H1 (cell line): ENCODE data around the gene FA2H. TPM values are rescaled to one million over a fixed set of nuclear protein-coding genes. Genes with fewer than 3 reads are reported as not detected.

Source experiments
- CTCF ChIA-PET: fragments of 300-600 bp; sonication (Branson Sonifier 250); formaldehyde crosslinking; loops from one replicate; lab custom pipeline; 2021; ENCODE audit not compliant: partially characterized antibody; lab: Charles Lee
- POLR2A ChIA-PET: fragments of 300-600 bp; sonication (Branson Sonifier 250); formaldehyde crosslinking; loops from one replicate; lab custom pipeline; 2021; ENCODE audit warnings: inconsistent platforms; ENCODE audit not compliant: partially characterized antibody; lab: Charles Lee
- DNase-seq, 2 experiments: peaks; one replicate each; pipeline versions ENCODE4 v3.0.0 to v3.0.0-alpha.2; 2010 to 2022; ENCODE audit warnings: low spot score in 2 of 2, low read depth in 1 of 2, mixed read lengths in 1 of 2
- FAIRE-seq: peaks from 2 replicates; lab custom pipeline; 2011; peaks lifted over from hg19 to GRCh38; lab: Jason Lieb, UNC
- H2AFZ ChIP-seq: 2 replicates; pipeline ENCODE4 v1.8.1; 2012; ENCODE audit warnings: low read length, inconsistent platforms
- H2AK5ac ChIP-seq: 2 replicates; pipeline ENCODE4 v1.6.1; 2013; ENCODE audit warnings: low read depth, low read length
- H2BK120ac ChIP-seq: replicated peaks from 2 replicates; pipeline ENCODE3; 2013; ENCODE audit warnings: low read depth, low read length, inconsistent platforms
- H2BK12ac ChIP-seq: 2 replicates; pipeline ENCODE4 v1.6.1; 2013; ENCODE audit warnings: low read depth, low read length
- H2BK15ac ChIP-seq: 2 replicates; pipeline ENCODE4 v1.6.1; 2013; ENCODE audit warnings: low read length
- H2BK20ac ChIP-seq: 2 replicates; pipeline ENCODE4 v1.6.1; 2013; ENCODE audit warnings: low read length
- H2BK5ac ChIP-seq: 2 replicates; pipeline ENCODE4 v1.6.1; 2013; ENCODE audit warnings: low read depth, low read length
- H3K14ac ChIP-seq: 2 replicates; pipeline ENCODE4 v1.6.1; 2013; ENCODE audit warnings: inconsistent platforms; ENCODE audit not compliant: insufficient read length
- H3K18ac ChIP-seq: 2 replicates; pipeline ENCODE4 v1.6.1; 2013; ENCODE audit warnings: low read length; ENCODE audit errors: extremely low read depth
- H3K23ac ChIP-seq: 2 replicates; pipeline ENCODE4 v1.6.1; 2013; ENCODE audit warnings: inconsistent platforms; ENCODE audit not compliant: insufficient read length
- H3K23me2 ChIP-seq: 2 replicates; pipeline ENCODE4 v1.6.1; 2013; ENCODE audit warnings: low read depth, low read length
- H3K27ac ChIP-seq: 2 replicates; pipeline ENCODE4 v1.6.1; 2011; ENCODE audit warnings: low read depth, low read length, inconsistent platforms
- H3K27me3 ChIP-seq, 4 experiments: replicated peaks in 1 of 4; 1 replicate in 1 of 4; 2 replicates in 3 of 4; pipeline versions ENCODE4 v1.6.1 to v1.8.1; 2011 to 2013; ENCODE audit warnings: low read length in 3 of 4, mild to moderate bottlenecking in 3 of 4, inconsistent platforms in 2 of 4, mixed read lengths in 2 of 4, moderate library complexity in 1 of 4; ENCODE audit not compliant: control insufficient read depth in 3 of 4, insufficient read depth in 3 of 4; ENCODE audit errors: extremely low read depth in 1 of 4
- H3K36me3 ChIP-seq, 4 experiments: 2 replicates each; pipeline versions ENCODE4 v1.6.1 to v1.8.1; 2011 to 2013; ENCODE audit warnings: mild to moderate bottlenecking in 4 of 4, low read length in 3 of 4, moderate library complexity in 2 of 4, control low read depth in 1 of 4, inconsistent platforms in 1 of 4; ENCODE audit not compliant: insufficient read depth in 4 of 4, control insufficient read depth in 2 of 4
- H3K4ac ChIP-seq: replicated peaks from 2 replicates; pipeline ENCODE3; 2013; ENCODE audit warnings: low read length, low read depth, mixed read lengths, inconsistent platforms; ENCODE audit not compliant: insufficient read length
- H3K4me1 ChIP-seq, 4 experiments: replicated peaks in 1 of 4; 1 replicate in 1 of 4; 2 replicates in 3 of 4; pipeline versions ENCODE4 v1.6.1 to v1.8.1; 2011 to 2013; ENCODE audit warnings: low read length in 3 of 4, inconsistent platforms in 2 of 4, mixed read lengths in 1 of 4; ENCODE audit not compliant: insufficient read depth in 4 of 4, control insufficient read depth in 3 of 4
- H3K4me2 ChIP-seq, 2 experiments: 2 replicates each; pipeline versions ENCODE4 v1.6.1 to v1.8.1; 2011 to 2013; ENCODE audit warnings: low read depth in 2 of 2, low read length in 2 of 2, control low read depth in 1 of 2, inconsistent platforms in 1 of 2, mild to moderate bottlenecking in 1 of 2; ENCODE audit not compliant: insufficient read depth in 1 of 2
- H3K4me3 ChIP-seq, 4 experiments: fragments of 200-600, 300-600 bp in 1 of 4; sonication (generic), shearing (Covaris generic), sonication (Bioruptor Twin) in 1 of 4; 2 replicates each; pipeline versions ENCODE4 v1.5.1 to v1.8.1; 2011 to 2016; ENCODE audit warnings: low read length in 4 of 4, low read depth in 3 of 4, control low read depth in 2 of 4, inconsistent platforms in 2 of 4, mild to moderate bottlenecking in 2 of 4, mixed read lengths in 1 of 4, moderate library complexity in 1 of 4; ENCODE audit not compliant: insufficient read depth in 2 of 4; ENCODE audit errors: extremely low read depth in 1 of 4
- H3K56ac ChIP-seq: replicated peaks from 2 replicates; pipeline ENCODE3; 2013; ENCODE audit warnings: low read depth, mild to moderate bottlenecking, mixed read lengths, low read length, inconsistent platforms; ENCODE audit not compliant: insufficient read length
- H3K79me1 ChIP-seq: 2 replicates; pipeline ENCODE4 v1.6.1; 2013; ENCODE audit warnings: low read depth, low read length, control low read depth
- H3K79me2 ChIP-seq, 2 experiments: 2 replicates each; pipeline versions ENCODE4 v1.6.1 to v1.8.1; 2012 to 2013; ENCODE audit warnings: low read length in 2 of 2, mild to moderate bottlenecking in 2 of 2, inconsistent platforms in 1 of 2; ENCODE audit not compliant: insufficient read depth in 2 of 2, control insufficient read depth in 1 of 2
- H3K9ac ChIP-seq, 4 experiments: replicated peaks in 1 of 4; 1 replicate in 1 of 4; 2 replicates in 3 of 4; pipeline versions ENCODE4 v1.6.1 to v1.8.1; 2011 to 2013; ENCODE audit warnings: low read depth in 3 of 4, low read length in 3 of 4, control low read depth in 2 of 4, mild to moderate bottlenecking in 2 of 4, moderate library complexity in 2 of 4, inconsistent platforms in 1 of 4; ENCODE audit errors: extremely low read depth in 1 of 4
- H3K9me3 ChIP-seq, 2 experiments: 2 replicates each; pipeline versions ENCODE4 v1.6.1 to v1.8.1; 2012 to 2013; ENCODE audit warnings: mild to moderate bottlenecking in 2 of 2, moderate library complexity in 2 of 2, control low read depth in 1 of 2, inconsistent platforms in 1 of 2, low read depth in 1 of 2, low read length in 1 of 2, mixed read lengths in 1 of 2; ENCODE audit not compliant: insufficient read depth in 2 of 2
- H4K20me1 ChIP-seq, 2 experiments: replicated peaks in 1 of 2; 2 replicates each; pipeline versions ENCODE3 to v1.8.1; 2011 to 2013; ENCODE audit warnings: inconsistent platforms in 2 of 2, low read length in 2 of 2, mild to moderate bottlenecking in 1 of 2; ENCODE audit not compliant: insufficient read depth in 2 of 2, control insufficient read depth in 1 of 2
- H4K5ac ChIP-seq: 2 replicates; pipeline ENCODE4 v1.6.1; 2013; ENCODE audit warnings: low read length, low read depth, mixed read lengths, inconsistent platforms; ENCODE audit not compliant: insufficient read length
- H4K8ac ChIP-seq: 2 replicates; pipeline ENCODE4 v1.8.0; 2013; ENCODE audit warnings: mild to moderate bottlenecking, moderate library complexity, low read length, inconsistent platforms; ENCODE audit not compliant: insufficient read depth; ENCODE audit errors: extremely low read depth
- H4K91ac ChIP-seq: replicated peaks from 2 replicates; pipeline ENCODE3; 2013; ENCODE audit warnings: low read length, mixed read lengths, inconsistent platforms; ENCODE audit not compliant: insufficient read length
- ASH2L ChIP-seq: fragments of 200-600, 300-600 bp; sonication (generic); IDR thresholded peaks from one replicate; pipeline ENCODE4 v1.7.1; 2017; ENCODE audit warnings: low read length
- POLR2A ChIP-seq, 2 experiments: IDR thresholded peaks; 1 replicate in 1 of 2; 2 replicates in 1 of 2; pipeline ENCODE4 v1.6.1; 2011; ENCODE audit warnings: low read depth in 2 of 2, low read length in 2 of 2, mild to moderate bottlenecking in 2 of 2; ENCODE audit errors: control extremely low read depth in 1 of 2
- SUZ12 ChIP-seq: fragments of 200-600 bp; sonication (generic); IDR thresholded peaks from 2 replicates; pipeline ENCODE4 v1.6.1; 2012; ENCODE audit warnings: mild to moderate bottlenecking, inconsistent platforms, low read length, moderate library complexity, mixed read lengths
- TAF7 ChIP-seq: optimal IDR thresholded peaks from 2 replicates; pipeline ENCODE3; 2011; ENCODE audit warnings: low read depth, mild to moderate bottlenecking, inconsistent platforms, low read length, moderate library complexity, borderline replicate concordance
- WGBS, 2 experiments: shearing (Covaris generic) in 1 of 2; methylation state at CpG; one replicate each; pipeline versions ENCODE4 v1.1.6 to v1.1.7; 2013 to 2015; ENCODE audit warnings: low lambda C conversion rate in 2 of 2, mixed read lengths in 2 of 2, inconsistent platforms in 1 of 2, low coverage in 1 of 2, missing lambda C conversion rate in 1 of 2; ENCODE audit not compliant: insufficient replicate concordance in 2 of 2, insufficient coverage in 1 of 2, insufficient read length in 1 of 2; ENCODE audit errors: extremely low coverage in 1 of 2, missing lambda C conversion rate in 1 of 2; 5-methylcytosine and 5-hydroxymethylcytosine counted together
- polyA plus RNA-seq, 7 experiments: library from polyadenylated mRNA; depleted of rRNA in 3 of 7; stranded (reverse) in 5 of 7; unstranded in 2 of 7; fragments of >200 nt in 5 of 7; fragments of 200-250 nt in 2 of 7; gene quantifications; 1 replicate in 5 of 7; 2 replicates in 1 of 7; 4 replicates in 1 of 7; pipeline versions ENCODE4 v1.2.1 to v1.2.3, GENCODE V29; 2011 to 2013; ENCODE audit warnings: missing spikeins in 2 of 7, mixed read lengths in 2 of 7
- total RNA-seq: library from RNA; stranded (reverse); fragmentation: NEBNext Ultra II Directional; extraction: Animal tissue kit (Norgen Biotek cat#: 25700); gene quantifications from 2 replicates; pipeline ENCODE4 v1.2.1, GENCODE V29; 2021
- TF ChIP-seq, protein P1 (sequence below): IDR thresholded peaks from 2 replicates; pipeline ENCODE4 v1.6.1; 2011; ENCODE audit warnings: low read depth, mild to moderate bottlenecking, low read length; ENCODE audit not compliant: insufficient read depth
- TF ChIP-seq, protein P2 (sequence below): IDR thresholded peaks from 2 replicates; pipeline ENCODE4 v1.6.1; 2012; ENCODE audit warnings: inconsistent platforms
- TF ChIP-seq, protein P3 (sequence below), 3 experiments: IDR thresholded peaks; 1 replicate in 2 of 3; 2 replicates in 1 of 3; pipeline versions ENCODE4 v1.5.1 to v1.6.1; 2011; ENCODE audit warnings: low read length in 3 of 3, mild to moderate bottlenecking in 3 of 3, inconsistent platforms in 2 of 3, low read depth in 1 of 3, moderate library complexity in 1 of 3; ENCODE audit not compliant: insufficient read depth in 1 of 3; ENCODE audit errors: control extremely low read depth in 1 of 3

FA2H gene
- total and polyA plus RNA-seq, 2 of the 8 experiments (the other 6 are each of a cell fraction or from before 2014, with no cell fraction given) = 2.1 to 2.5 TPM

DNA sequence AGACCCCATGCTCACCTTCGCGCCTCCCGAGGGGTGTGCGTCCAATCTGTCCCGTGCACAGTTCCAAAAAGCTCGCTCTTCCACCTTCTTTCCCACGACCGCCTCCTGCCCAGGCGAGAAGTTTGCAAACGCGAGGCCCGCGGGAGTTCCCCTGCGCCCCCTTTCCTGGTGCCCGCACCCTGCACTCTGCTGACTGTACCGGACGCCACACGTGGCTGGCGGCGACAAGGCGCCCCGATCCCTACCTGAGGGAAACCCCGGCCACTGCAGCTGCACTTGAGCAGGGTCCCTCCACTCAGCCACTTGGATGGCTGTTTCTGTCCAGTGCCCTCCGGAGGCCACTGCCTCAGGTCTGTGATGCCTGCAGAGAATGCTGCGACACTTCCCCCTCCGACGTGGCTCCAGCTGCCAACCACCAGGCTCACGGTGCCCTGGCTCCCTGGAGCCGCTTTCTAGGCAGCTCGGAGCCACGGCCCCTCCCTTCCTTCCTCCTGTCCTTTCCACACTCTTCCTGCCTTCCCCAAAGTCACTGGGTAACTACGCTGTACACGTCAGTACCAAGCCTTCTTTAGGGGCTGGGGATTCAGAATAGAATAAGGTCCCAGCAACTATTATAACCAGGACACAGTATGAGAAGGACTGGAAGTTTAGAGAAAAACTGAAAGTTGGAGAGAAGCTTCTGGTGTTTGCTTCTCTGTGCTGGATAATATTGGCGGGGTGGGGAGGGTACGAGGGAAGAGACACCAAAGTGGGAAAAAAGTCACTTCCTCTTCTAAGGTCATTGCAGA, 74.0 kb downstream of the FA2H start, which contains the start of gene MLKL:
MLKL (minus strand) TSS at position 425 of the 788 bp plus-strand sequence. CDS start 5,105 bp downstream, outside the sequence.
- Histone ChIP-seq H3K79me2 (no peaks in the 10 kb centered on the region), H3K27ac (no peak within 1 kb of the TSS), H3K4ac (peak within 1 kb of the TSS; percentile 77), H3K9me3 (no peaks in the 10 kb centered on the region), H3K36me3 (no peaks in the 10 kb centered on the region), H3K56ac (peak within 1 kb of the TSS; percentile 53), H2BK120ac (no peak within 1 kb of the TSS), H2BK5ac (peak within 1 kb of the TSS; percentile 78; the same call in 1 of the 2 replicates), H3K4me1 (peaks cover 0 to 3% (median 2%) of the 10 kb centered on the region in 4 experiments; a peak in 4 of 7 replicates), H2AFZ (peak within 1 kb of the TSS; percentile 95), H3K14ac (no peak within 1 kb of the TSS), H3K18ac (peak within 1 kb of the TSS; percentile 96), H3K23ac (no peak within 1 kb of the TSS), H4K91ac (peak within 1 kb of the TSS; percentile 65), H2BK20ac (peak within 1 kb of the TSS; percentile 80; the same call in 1 of the 2 replicates), H4K8ac (peak within 1 kb of the TSS; percentile 83), H3K4me2 (peak within 1 kb of the TSS; percentile 73 to 86), H2AK5ac (no peak within 1 kb of the TSS), H3K4me3 (peak within 1 kb of the TSS; percentile 34 to 61 (median 52)), H4K20me1 (no peaks in the 10 kb centered on the region), H4K5ac (no peak within 1 kb of the TSS), H3K9ac (peak within 1 kb of the TSS in 3 of 4 experiments; percentile 2 to 57 (median 15); a peak in 5 of 7 replicates), H2BK12ac (peak within 1 kb of the TSS; percentile 97; the same call in 1 of the 2 replicates), H3K23me2 (peaks cover 9% of the 10 kb centered on the region), H3K79me1 (no peaks in the 10 kb centered on the region), H2BK15ac (peak within 1 kb of the TSS; percentile 95; the same call in 1 of the 2 replicates), H3K27me3 (peaks cover 0 to 10% (median 4%) of the 10 kb centered on the region in 4 experiments; a peak in 3 of 7 replicates)
- CTCF ChIA-PET = interaction anchor here (0.6 to 4.0 kb wide), 16 partner anchors 8 to 162 kb away, joined by 3 to 22 read pairs (median 4); partner anchors contain the start of gene RFWD3
- 23% methylated on average over 35 of the region's 35 CpGs; no CpG with 5 or more reads in 1 of the 2 experiments for WGBS, 2 experiments
- no peak for FAIRE-seq
- POLR2A ChIA-PET = interaction anchor here (0.9 to 2.3 kb wide), 8 partner anchors 14 to 164 kb away, joined by 3 to 12 read pairs (median 3); partner anchors contain the start of gene RFWD3
- no peak for DNase-seq
- TF ChIP-seq, protein P1, sequence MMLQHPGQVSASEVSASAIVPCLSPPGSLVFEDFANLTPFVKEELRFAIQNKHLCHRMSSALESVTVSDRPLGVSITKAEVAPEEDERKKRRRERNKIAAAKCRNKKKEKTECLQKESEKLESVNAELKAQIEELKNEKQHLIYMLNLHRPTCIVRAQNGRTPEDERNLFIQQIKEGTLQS = no peak
- TF ChIP-seq ASH2L (peak; percentile 69), SUZ12 (peak; percentile 38; the same call in 1 of the 2 replicates), POLR2A (IDR thresholded peaks at IDR 0.05; ENCODE audit: control extremely low read depth in 1 of 2, low read depth in 2 of 2, low read length in 2 of 2) (peak in 1 of 2 experiments; percentile 31; a peak in 1 of 3 replicates), TAF7 (no peak)
- TF ChIP-seq, protein P2, sequence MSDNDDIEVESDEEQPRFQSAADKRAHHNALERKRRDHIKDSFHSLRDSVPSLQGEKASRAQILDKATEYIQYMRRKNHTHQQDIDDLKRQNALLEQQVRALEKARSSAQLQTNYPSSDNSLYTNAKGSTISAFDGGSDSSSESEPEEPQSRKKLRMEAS = peak; percentile 92
- TF ChIP-seq, protein P3, sequence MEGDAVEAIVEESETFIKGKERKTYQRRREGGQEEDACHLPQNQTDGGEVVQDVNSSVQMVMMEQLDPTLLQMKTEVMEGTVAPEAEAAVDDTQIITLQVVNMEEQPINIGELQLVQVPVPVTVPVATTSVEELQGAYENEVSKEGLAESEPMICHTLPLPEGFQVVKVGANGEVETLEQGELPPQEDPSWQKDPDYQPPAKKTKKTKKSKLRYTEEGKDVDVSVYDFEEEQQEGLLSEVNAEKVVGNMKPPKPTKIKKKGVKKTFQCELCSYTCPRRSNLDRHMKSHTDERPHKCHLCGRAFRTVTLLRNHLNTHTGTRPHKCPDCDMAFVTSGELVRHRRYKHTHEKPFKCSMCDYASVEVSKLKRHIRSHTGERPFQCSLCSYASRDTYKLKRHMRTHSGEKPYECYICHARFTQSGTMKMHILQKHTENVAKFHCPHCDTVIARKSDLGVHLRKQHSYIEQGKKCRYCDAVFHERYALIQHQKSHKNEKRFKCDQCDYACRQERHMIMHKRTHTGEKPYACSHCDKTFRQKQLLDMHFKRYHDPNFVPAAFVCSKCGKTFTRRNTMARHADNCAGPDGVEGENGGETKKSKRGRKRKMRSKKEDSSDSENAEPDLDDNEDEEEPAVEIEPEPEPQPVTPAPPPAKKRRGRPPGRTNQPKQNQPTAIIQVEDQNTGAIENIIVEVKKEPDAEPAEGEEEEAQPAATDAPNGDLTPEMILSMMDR (IDR thresholded peaks at IDR 0.05; ENCODE audit: control extremely low read depth in 1 of 3, insufficient read depth in 1 of 3, low read depth in 1 of 3, low read length in 3 of 3) = peak in 2 of 3 experiments; percentile 15 to 25; a peak in 2 of 4 replicates
